PFSK-1 (cell line): ENCODE results near the gene GPX2.

ENCODE experiments used
- FOXP2 ChIP-seq: optimal IDR thresholded peaks from 2 replicates; pipeline ENCODE3; 2011; ENCODE audit warnings: borderline replicate concordance, control low read depth, inconsistent platforms; ENCODE audit not compliant: insufficient read depth; ENCODE audit errors: extremely low read length, extremely low read depth
- POLR2AphosphoS5 ChIP-seq: IDR thresholded peaks from 2 replicates; pipeline ENCODE4 v1.6.1; 2012; ENCODE audit warnings: low read depth, mild to moderate bottlenecking, control low read depth, low read length, moderate library complexity
- SIN3A ChIP-seq: IDR thresholded peaks from 2 replicates; pipeline ENCODE4 v1.6.1; 2012; ENCODE audit warnings: mild to moderate bottlenecking, low read length, moderate library complexity, borderline replicate concordance; ENCODE audit not compliant: insufficient read depth
- TAF1 ChIP-seq: IDR thresholded peaks from 2 replicates; pipeline ENCODE4 v1.6.1; 2012; ENCODE audit warnings: low read length, control low read depth, borderline replicate concordance; ENCODE audit not compliant: insufficient read depth
- TF ChIP-seq, protein P1 (sequence below), 2 experiments: IDR thresholded peaks; 2 replicates each; pipeline versions ENCODE4 v1.6.1 to v1.8.0; 2011 to 2012; ENCODE audit warnings: low read depth in 2 of 2, low read length in 2 of 2, control low read depth in 1 of 2, inconsistent platforms in 1 of 2, mild to moderate bottlenecking in 1 of 2, moderate library complexity in 1 of 2; ENCODE audit not compliant: insufficient read depth in 1 of 2

GPX2 gene

DNA sequence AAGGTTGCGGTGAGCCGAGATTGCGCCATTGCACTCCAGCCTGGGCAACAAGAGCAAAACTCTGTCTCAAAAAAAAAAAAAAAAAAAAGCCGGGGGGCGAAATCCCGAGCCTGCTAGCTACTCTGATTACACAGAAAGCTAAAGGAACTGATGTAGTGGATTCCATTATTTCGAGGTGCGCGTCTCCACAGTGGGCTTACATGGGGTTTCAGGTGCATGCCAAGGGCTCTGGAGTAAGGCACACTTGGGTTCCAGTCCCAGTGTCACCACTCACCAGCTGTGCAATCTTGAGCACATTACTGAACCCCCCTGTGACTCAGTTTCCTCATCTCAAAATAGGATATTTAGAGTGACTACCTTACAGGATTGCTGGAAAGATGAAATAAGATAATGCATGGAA is 31.3 kb upstream of the GPX2 start:
- TF ChIP-seq FOXP2 (no peak), TAF1 (no peak), SIN3A (no peak), POLR2AphosphoS5 (no peak)
- TF ChIP-seq, protein P1, sequence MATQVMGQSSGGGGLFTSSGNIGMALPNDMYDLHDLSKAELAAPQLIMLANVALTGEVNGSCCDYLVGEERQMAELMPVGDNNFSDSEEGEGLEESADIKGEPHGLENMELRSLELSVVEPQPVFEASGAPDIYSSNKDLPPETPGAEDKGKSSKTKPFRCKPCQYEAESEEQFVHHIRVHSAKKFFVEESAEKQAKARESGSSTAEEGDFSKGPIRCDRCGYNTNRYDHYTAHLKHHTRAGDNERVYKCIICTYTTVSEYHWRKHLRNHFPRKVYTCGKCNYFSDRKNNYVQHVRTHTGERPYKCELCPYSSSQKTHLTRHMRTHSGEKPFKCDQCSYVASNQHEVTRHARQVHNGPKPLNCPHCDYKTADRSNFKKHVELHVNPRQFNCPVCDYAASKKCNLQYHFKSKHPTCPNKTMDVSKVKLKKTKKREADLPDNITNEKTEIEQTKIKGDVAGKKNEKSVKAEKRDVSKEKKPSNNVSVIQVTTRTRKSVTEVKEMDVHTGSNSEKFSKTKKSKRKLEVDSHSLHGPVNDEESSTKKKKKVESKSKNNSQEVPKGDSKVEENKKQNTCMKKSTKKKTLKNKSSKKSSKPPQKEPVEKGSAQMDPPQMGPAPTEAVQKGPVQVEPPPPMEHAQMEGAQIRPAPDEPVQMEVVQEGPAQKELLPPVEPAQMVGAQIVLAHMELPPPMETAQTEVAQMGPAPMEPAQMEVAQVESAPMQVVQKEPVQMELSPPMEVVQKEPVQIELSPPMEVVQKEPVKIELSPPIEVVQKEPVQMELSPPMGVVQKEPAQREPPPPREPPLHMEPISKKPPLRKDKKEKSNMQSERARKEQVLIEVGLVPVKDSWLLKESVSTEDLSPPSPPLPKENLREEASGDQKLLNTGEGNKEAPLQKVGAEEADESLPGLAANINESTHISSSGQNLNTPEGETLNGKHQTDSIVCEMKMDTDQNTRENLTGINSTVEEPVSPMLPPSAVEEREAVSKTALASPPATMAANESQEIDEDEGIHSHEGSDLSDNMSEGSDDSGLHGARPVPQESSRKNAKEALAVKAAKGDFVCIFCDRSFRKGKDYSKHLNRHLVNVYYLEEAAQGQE (IDR thresholded peaks at IDR 0.05; ENCODE audit: insufficient read depth in 1 of 2, low read depth in 2 of 2, low read length in 2 of 2) = no peak

DNA sequence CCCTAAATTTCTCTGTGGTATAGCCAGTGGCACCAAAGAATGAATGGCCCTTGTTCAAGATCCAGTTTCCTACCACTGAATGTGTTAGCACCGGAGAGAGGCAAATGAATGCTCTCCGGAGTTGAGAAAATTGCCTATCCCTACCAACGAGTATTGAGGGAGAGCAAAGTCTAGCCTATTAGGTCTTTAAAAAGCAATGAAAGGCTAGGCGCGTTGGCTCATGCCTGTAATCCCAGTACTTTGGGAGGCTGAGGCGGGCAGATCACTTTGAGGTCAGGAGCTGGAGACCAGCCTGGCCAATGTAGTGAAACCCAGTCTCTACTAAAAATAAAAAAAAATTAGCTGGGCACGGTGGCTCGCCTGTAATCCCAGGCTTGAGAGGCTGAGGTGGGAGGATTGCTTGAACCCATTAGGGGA is 30.5 kb upstream of the GPX2 start:
- TF ChIP-seq SIN3A = no peak
- no peak for TF ChIP-seq POLR2AphosphoS5
- no peak for TF ChIP-seq TAF1
- TF ChIP-seq, protein P1 (IDR thresholded peaks at IDR 0.05; ENCODE audit: insufficient read depth in 1 of 2, low read depth in 2 of 2, low read length in 2 of 2) = no peak
- TF ChIP-seq FOXP2 = no peak

DNA sequence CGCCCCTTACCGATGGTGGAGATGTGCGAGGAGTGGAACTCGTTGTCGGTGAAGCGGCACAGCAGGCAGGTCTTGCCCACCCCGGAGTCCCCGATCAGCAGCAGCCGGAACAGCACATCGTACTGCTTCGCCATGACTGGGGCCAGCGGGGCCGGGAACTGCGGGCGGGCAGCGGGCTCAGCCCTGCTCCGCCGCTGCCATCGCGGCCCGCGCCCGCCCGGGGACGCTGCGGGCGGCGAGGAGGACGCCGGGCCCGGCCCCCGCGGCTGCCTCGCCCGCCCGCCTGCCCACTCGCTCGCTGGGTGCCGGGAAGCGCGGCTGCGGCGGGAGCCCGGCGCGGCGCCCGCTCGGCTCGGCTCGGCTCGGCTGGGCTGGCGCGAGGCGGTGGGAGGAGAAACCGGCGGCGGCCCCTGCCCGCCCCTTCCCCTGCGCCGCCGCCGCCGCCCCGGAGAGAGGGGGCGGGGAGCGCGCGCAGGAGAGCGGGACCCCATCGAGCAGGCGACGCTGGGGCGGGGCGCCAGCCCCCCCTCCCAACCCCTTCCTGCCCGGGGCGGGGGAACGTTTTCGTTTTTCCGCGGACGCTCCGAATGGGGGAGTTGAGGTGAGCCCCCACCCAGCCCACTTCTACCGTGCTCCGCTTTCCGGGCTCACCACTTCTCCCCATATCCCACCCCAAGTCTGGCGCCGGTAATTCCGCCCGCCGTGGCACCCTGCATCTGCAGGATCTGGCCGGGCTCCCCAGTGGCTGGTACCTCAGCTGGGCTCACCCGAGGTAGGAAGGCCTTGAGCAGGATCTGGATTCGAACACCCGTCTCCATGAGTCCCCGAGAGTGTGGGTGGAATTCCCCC is 29.6 kb upstream of the GPX2 start, which contains the start of gene RAB15:
RAB15 (minus strand) TSS at position 394 of the 849 bp plus-strand sequence; CDS start at position 134, 260 bp downstream.
- TF ChIP-seq SIN3A = no peak
- TF ChIP-seq, protein P1 (IDR thresholded peaks at IDR 0.05; ENCODE audit: insufficient read depth in 1 of 2, low read depth in 2 of 2, low read length in 2 of 2) = no peak
- no peak for TF ChIP-seq POLR2AphosphoS5
- TF ChIP-seq FOXP2 = no peak
- no peak for TF ChIP-seq TAF1

DNA sequence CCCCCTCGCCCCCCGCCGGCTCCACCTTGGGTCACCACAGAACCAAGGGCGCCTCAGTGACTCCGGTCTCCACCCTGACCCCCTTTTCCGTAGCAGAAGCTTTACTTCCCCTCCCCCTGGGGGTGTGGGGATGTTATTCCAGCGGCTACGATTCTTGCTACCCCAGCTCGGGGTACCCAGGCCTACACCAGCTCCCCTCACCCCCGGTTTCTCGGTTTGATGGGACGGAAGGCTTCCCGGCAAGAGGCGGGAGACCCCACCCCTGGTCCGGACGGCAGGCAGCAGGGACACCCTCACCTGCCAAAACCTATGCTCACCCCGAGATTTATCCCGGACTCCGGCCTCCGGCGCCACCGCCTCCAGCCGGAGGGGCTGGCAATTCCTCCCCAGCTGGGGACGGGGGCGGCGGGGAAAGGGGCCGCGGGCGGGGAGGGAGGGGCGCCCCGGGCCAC is 29.0 kb upstream of the GPX2 start:
- TF ChIP-seq TAF1 (no peak), SIN3A (no peak), POLR2AphosphoS5 (no peak), FOXP2 (no peak)
- TF ChIP-seq, protein P1 (IDR thresholded peaks at IDR 0.05; ENCODE audit: insufficient read depth in 1 of 2, low read depth in 2 of 2, low read length in 2 of 2) = no peak
